Adrenal gland (tissue), 12 donors: ENCODE measurements around the gene ADGRF4. TPM values are rescaled to one million over a fixed set of nuclear protein-coding genes. Genes with fewer than 3 reads are reported as not detected.

Experiments
- DNase-seq, 7 donors: peaks; one replicate each; pipeline ENCODE4 v3.0.0-alpha.2; 2019 to 2020
- H3K27ac ChIP-seq, 5 donors: fragments of 200-600 bp; sonication (generic) in 4 of 5; 1 replicate in 3 of 5; 2 replicates in 2 of 5; pipeline versions ENCODE4 v1.5.1 to v1.8.0; 2016 to 2020; ENCODE audit warnings: mild to moderate bottlenecking in 1 of 5
- H3K27me3 ChIP-seq: fragments of 200-600 bp; 2 replicates; pipeline ENCODE4 v1.8.0; 2021
- H3K36me3 ChIP-seq, 2 donors: fragments of 200-600 bp; replicated peaks in 1 of 2; 1 replicate in 1 of 2; 2 replicates in 1 of 2; pipeline versions ENCODE4 v1.5.1 to v1.8.0; 2018 to 2022
- H3K4me1 ChIP-seq, 2 donors: fragments of 200-600 bp; replicated peaks in 1 of 2; 1 replicate in 1 of 2; 2 replicates in 1 of 2; pipeline versions ENCODE4 v1.5.1 to v1.8.0; 2018 to 2021
- H3K4me3 ChIP-seq, 4 donors: fragments of 200-600 bp; sonication (generic) in 3 of 4; one replicate each; pipeline ENCODE4 v1.5.1; 2016 to 2018
- H3K9me3 ChIP-seq, 3 donors: fragments of 200-600 bp; sonication (generic) in 1 of 3; replicated peaks in 1 of 3; 1 replicate in 2 of 3; 2 replicates in 1 of 3; pipeline versions ENCODE4 v1.5.1 to v1.8.0; 2016 to 2021
- CTCF ChIP-seq, 6 experiments: fragments of 450-650 bp in 4 of 6; fragments of 200-600 bp in 2 of 6; sonication (generic) in 1 of 6; IDR thresholded peaks; 1 replicate in 5 of 6; 2 replicates in 1 of 6; pipeline versions ENCODE4 v1.5.1 to v1.8.0; 2016 to 2021; ENCODE audit warnings: antibody characterized with exemption in 6 of 6, mild to moderate bottlenecking in 2 of 6, moderate library complexity in 1 of 6
- POLR2A ChIP-seq, 2 donors: fragments of 450-650 bp; IDR thresholded peaks; one replicate each; pipeline ENCODE4 v1.6.1; 2017; ENCODE audit warnings: antibody characterized with exemption in 2 of 2, mild to moderate bottlenecking in 2 of 2, moderate library complexity in 1 of 2
- WGBS, 4 donors: extraction: QIAGEN DNeasy Blood & Tissue Kit in 2 of 4; methylation state at CpG; one replicate each; pipeline versions ENCODE4 v1.1.5 to v1.1.7; 2013 to 2017; 5-methylcytosine and 5-hydroxymethylcytosine counted together
- intact Hi-C, 2 donors: fragments of 100-400 bp; cut with DNase I; formaldehyde crosslinking; loops; one replicate each; pipeline versions ENCODE4 v1.14.1 to v1.15.0; 2022 to 2023
- polyA plus RNA-seq, 3 donors: library from polyadenylated mRNA; stranded (reverse); fragments of 200-250 nt in 2 of 3; fragments of 350-450 nt in 1 of 3; fragmentation: Illumina TruSeq in 1 of 3; extraction: RNeasy Lipid Tissue Mini Kit (QIAGEN cat#74804) in 1 of 3; gene quantifications; one replicate each; pipeline ENCODE4 v1.2.3, GENCODE V29; 2013 to 2014
- total RNA-seq, 9 donors: library from RNA; depleted of rRNA in 4 of 9; stranded (reverse); fragments of >200 nt in 4 of 9; fragments of 120-200 nt in 1 of 9; fragmentation: NEBNext Ultra II Directional in 1 of 9; extraction: Animal tissue kit (Norgen Biotek cat#: 25700) in 1 of 9; gene quantifications; one replicate each; pipeline versions ENCODE4 v1.1.0 to v1.2.4, GENCODE V29; 2013 to 2023
- donor health status: healthy with polysubstance abuse.
- donor health status: Bipolar disorder and iron deficiency.
- donor health status: DM: yes; HTN: yes; CAD: no.
- donor health status: DM: no; HTN: no; CAD: no.
- donor health status: DM: no; HTN: no; CAD: no.
- donor health status: DM: yes; HTN: yes; CAD: no.

The ADGRF4 gene
- total and polyA plus RNA-seq, 12 donors = 0.26 to 8.2 (median 0.72) TPM; not detected in 1

GRCh38 chr6:47721189-47721588 is 22.8 kb downstream of the ADGRF4 start:
- no peak overlapping the region for H3K27ac ChIP-seq
- no peaks in the 10 kb centered on the region for H3K36me3 ChIP-seq
- DNase-seq = no peak
- no peak overlapping the region for H3K4me3 ChIP-seq
- no peaks in the 10 kb centered on the region for H3K27me3 ChIP-seq
- no peaks in the 10 kb centered on the region for H3K9me3 ChIP-seq
- TF ChIP-seq POLR2A (IDR thresholded peaks at IDR 0.05) (no peak), CTCF (IDR thresholded peaks at IDR 0.05) (no peak)
- no peaks in the 10 kb centered on the region for H3K4me1 ChIP-seq
- WGBS, 4 donors = 76 to 83% (median 76%) methylated on average over 4 of the region's 4 CpGs
- intact Hi-C loops = no loop called here

GRCh38 chr6:47722194-47722593 is 23.8 kb downstream of the ADGRF4 start:
- no peaks in the 10 kb centered on the region for H3K27me3 ChIP-seq
- H3K4me1 ChIP-seq = no peaks in the 10 kb centered on the region
- no peaks in the 10 kb centered on the region for H3K36me3 ChIP-seq
- intact Hi-C loops = no loop called here
- H3K27ac ChIP-seq = no peak overlapping the region
- DNase-seq = no peak
- no peak for TF ChIP-seq CTCF (IDR thresholded peaks at IDR 0.05)
- no peak for TF ChIP-seq POLR2A (IDR thresholded peaks at IDR 0.05)
- no peaks in the 10 kb centered on the region for H3K9me3 ChIP-seq
- 58 to 61% (median 60%) methylated on average over 3 of the region's 3 CpGs for WGBS, 4 donors
- no peak overlapping the region for H3K4me3 ChIP-seq

- TF ChIP-seq CTCF (IDR thresholded peaks at IDR 0.05) (no peak), POLR2A (IDR thresholded peaks at IDR 0.05) (no peak)
- no peak for DNase-seq
- Histone ChIP-seq H3K4me1 (no peaks in the 10 kb centered on the region), H3K9me3 (no peaks in the 10 kb centered on the region), H3K36me3 (no peaks in the 10 kb centered on the region), H3K27ac (no peak overlapping the region), H3K4me3 (no peak overlapping the region), H3K27me3 (no peaks in the 10 kb centered on the region)
- intact Hi-C loops = no loop called here
- WGBS, 4 donors = 88 to 93% (median 88%) methylated on average over 2 of the region's 2 CpGs
Measured at GRCh38 chr6:47724300-47724699, 25.9 kb downstream of the ADGRF4 start.

- no peaks in the 10 kb centered on the region for H3K36me3 ChIP-seq
- no peak overlapping the region for H3K27ac ChIP-seq
- DNase-seq = no peak
- no peaks in the 10 kb centered on the region for H3K4me1 ChIP-seq
- WGBS, 4 donors = 11 to 43% (median 31%) methylated on average over 2 of the region's 2 CpGs
- TF ChIP-seq POLR2A (IDR thresholded peaks at IDR 0.05) (no peak), CTCF (IDR thresholded peaks at IDR 0.05) (no peak)
- H3K4me3 ChIP-seq = no peak overlapping the region
- H3K9me3 ChIP-seq = no peaks in the 10 kb centered on the region
- no peaks in the 10 kb centered on the region for H3K27me3 ChIP-seq
- intact Hi-C loops = no loop called here
Measured at GRCh38 chr6:47727391-47727790, 29.0 kb downstream of the ADGRF4 start.
